NCI-H524 treated with DMSO at 0.1 percent for 48 hours (cell line): ENCODE data around the gene MVD.

Source experiments
- DNase-seq: peaks from one replicate; lab custom pipeline; 2025; lab: John Stamatoyannopoulos, UW

MVD gene

GRCh38 chr16:88662843-88663606 lies at the start of gene MVD:
Gene MVD (minus strand): TSS chr16:88663091. CDS start chr16:88663080, 11 bp downstream.
- DNase-seq: peak; percentile 80

- DNase-seq: no peak
Observed at GRCh38 chr16:88712362-88712979, 49.6 kb upstream of the MVD start.

GRCh38 chr16:88711750-88712340 lies 49.0 kb upstream of the MVD start:
- no peak for DNase-seq

DNA sequence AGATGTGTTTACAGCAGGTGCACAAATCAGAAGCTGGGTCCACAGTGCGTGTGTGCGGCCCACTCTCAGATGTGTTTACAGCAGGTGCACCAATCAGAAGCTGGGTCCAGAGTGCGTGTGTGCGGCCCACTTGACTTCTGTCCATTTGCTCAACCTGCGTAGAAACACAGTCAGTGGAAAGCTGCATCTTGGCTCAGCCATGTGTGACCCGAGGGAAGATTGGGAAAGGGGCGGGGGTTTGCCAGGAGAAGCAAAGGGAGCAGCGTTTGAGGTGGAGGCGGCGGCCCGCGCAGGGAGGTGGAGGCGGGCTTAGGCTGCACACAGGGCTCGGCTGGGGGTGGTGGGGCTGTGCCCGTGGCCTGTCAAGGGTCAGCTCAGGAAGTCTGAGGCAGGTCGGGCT lies 47.7 kb upstream of the MVD start:
- no peak for DNase-seq

GRCh38 chr16:88706965-88707826 lies 44.3 kb upstream of the MVD start:
- DNase-seq: peak; percentile 84

GRCh38 chr16:88706229-88706964 lies 43.5 kb upstream of the MVD start, which contains the start of the genes CTU2 and RNF166:
Gene CTU2 (plus strand): TSS chr16:88706503. CDS start chr16:88706531, 28 bp downstream.
Gene RNF166 (minus strand): TSS chr16:88706408. CDS start chr16:88706325, 83 bp downstream.
- DNase-seq: peak; percentile 23

DNA sequence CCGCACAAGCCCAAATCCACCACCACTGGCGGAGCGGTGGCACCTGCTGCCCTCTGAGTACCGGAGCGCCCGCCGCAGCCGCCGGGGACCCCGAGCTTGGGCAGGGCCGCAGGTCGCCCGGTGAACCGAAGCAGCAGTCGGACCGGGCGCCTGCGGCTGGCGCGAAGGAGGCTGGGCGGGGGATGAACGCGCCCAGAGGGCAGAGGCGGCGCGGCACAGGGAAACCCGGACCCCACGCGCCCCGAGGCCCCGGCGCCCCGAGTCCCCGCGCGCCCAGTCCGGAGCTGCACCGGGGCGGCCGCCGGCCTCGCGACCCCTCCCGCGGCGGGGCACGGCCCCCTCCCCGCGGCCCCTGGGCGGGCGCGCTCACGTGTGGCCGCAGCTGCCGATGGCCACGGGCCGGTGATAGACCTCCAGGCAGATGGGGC lies 42.9 kb upstream of the MVD start:
- no peak for DNase-seq

DNA sequence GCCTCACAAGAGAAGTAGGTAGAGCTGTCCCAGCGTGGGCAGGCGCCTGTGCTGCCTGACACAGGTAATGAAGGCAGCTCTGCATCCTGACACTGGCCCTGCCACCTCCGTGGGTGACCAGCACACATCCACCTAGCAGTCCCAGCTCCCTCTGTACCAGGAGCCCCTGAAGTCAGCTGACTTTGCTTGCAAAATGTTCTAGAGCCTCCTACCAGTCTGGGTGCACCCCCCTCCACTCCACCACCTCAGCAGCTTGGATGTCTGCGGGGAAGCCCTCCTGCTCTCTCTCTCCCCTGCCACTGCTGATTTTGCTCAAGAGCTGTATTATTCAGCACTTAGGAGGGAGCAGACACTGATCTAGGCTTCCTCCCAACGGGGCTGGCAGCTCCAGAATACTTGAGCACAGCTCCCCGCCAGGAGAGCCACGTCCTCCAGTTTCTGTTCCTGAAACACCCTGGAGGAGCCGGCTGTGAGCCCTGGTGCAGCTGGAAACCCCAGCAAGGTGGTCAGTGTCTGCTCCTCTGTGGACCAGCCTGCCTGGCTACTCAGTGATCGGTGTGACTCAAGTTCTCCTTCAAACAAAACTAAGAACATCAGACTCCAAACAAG lies 42.3 kb upstream of the MVD start:
- no peak for DNase-seq

DNA sequence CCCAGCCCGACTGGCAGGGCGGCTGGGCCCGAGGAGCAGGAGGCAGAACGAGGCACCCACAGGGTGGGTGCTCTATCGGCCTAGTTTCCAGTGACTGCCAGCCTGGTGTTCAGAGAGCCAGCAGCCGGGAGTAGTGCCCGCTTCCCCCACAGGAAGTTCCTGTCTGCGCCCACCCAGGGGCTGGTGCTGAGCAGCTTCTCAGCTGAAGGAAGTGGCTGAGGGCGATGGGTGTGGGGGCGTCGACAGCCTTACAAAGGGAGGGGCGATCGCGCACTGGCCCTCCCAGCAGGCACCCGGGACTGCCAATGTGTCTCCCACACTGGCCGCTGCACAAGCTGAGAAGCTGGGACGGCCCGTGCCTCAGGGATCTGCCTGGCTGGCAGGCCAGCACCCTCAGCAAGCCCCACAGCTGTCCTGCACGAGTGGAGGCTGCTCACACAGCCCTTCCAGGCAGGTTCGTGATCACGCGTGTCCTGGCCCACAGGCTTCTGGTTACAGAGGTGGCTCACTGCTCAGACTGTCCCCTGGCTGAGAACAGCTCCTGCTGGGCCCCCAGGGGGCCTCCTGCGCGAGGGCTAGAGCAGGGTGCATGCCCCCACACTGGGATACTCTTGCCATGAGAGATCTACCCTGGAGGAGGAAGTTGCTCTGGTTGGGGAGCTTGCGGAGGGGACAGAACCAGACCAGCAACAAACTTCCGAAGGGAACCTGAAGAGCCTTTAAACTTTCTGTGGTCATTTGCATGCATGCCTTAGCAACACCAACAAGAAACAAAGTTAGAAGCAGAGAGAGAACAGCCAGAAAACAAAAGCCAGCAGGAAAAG lies 40.8 kb upstream of the MVD start:
- no peak for DNase-seq

DNA sequence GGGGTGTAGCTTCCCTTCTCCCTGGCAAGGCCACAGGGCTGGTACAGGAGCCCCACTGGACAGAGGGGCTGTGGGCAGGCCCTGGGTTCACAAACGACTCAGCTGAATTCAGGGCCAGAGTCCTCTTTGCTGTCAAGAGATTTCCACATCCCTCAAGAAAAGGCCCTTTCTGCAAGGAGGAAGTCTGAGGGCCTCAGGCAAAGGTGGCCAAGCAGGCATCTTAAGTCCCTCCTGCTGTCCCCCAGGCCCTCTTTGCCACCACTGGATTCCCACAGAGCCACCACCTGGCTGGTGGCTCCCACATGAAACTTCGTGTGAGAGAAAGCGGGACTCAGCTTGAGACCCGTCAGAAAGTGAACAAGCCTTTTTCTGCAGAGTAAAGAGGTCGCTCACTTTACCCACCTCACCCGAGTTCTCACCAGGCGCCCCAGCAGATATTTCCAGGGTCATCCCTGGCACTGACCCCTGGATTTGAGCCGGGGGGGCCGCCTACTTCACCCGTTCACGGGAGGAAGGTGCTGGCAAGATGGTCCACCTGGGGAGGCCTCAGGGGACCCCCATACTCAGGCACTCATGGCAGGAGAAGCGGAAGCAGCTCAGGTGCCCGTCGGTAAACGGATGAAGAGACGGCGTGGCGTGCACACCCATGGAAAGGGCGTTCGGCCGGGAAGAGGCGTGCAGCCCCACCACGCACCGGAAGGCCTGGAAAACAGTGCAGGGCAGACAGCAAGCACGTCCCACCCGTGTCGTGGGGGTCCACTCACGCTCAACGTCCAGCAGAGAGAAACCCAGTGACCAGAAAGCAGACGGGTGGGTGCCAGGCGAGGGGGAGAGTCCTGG lies 39.7 kb upstream of the MVD start:
- DNase-seq: no peak

DNA sequence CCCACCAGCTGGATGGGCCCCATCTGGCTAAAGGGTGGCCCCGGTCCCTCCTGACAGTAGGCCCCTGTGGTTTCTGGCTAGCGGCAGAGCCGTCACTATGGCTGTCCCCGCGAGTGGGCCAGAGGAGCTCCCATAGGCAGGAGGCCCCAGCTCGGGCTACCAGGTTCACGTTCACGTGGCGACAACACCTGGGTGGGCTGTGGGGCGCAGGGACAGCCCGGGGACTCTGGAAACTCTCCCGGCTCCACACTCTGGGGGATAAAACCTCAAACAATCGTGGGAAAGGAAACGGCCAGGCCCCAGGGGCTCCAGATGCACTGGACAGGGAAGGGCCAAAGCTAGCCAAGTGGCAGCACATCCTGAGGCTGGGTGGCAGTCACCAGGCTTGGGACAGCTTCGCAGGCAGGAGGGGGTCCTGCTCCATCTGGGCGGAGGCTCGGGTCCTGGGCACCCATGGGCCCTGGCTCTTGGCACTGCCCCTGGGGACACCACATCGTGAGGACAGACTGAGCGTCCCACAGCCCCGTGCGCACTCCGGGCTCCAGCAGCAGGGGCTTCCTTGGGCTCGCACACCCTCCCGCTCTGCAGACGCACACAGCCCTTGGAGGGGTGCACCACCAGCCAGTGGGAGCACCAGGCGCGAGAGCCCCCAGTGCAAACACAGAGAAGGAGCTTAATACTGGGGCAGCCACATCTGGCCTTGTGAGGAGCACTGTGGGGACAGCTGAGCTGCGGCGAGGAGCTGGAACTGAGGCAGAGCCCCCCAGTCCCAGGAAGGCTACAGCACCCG lies 38.9 kb upstream of the MVD start:
- no peak for DNase-seq

- DNase-seq: no peak
Observed at GRCh38 chr16:88700636-88701482, 38.0 kb upstream of the MVD start.

- DNase-seq: no peak
Observed at GRCh38 chr16:88700322-88700635, 37.4 kb upstream of the MVD start.

GRCh38 chr16:88699180-88699579 lies 36.3 kb upstream of the MVD start:
- no peak for DNase-seq

GRCh38 chr16:88698646-88699045 lies 35.8 kb upstream of the MVD start:
- no peak for DNase-seq

GRCh38 chr16:88697831-88698615 lies 35.1 kb upstream of the MVD start:
- no peak for DNase-seq
